Astrocyte of the cerebellum (primary cell): Measurements from ENCODE around the gene TTC8.

Experiments used
- DNase-seq: peaks from one replicate; pipeline ENCODE4 v3.0.0-alpha.2; 2011; ENCODE audit warnings: low read depth
- H3K4me3 ChIP-seq: 2 replicates; pipeline ENCODE4 v1.5.1; 2011; ENCODE audit warnings: mild to moderate bottlenecking, low read depth, low read length, moderate library complexity
- CTCF ChIP-seq: IDR thresholded peaks from 2 replicates; pipeline ENCODE4 v1.5.1; 2012; ENCODE audit warnings: low read length, low read depth, moderate library complexity, mild to moderate bottlenecking; ENCODE audit errors: missing control alignments
- in situ Hi-C: cut with HindIII; loops from 2 replicates; pipeline ENCODE4 v1.10.0; 2017; ENCODE audit warnings: low sequenced_read_pairs

TTC8 gene

GRCh38 chr14:88919502-88919901 lies 95.1 kb downstream of the TTC8 start:
- DNase-seq: no peak
- no peak for TF ChIP-seq CTCF
- no peak overlapping the region for H3K4me3 ChIP-seq
- in situ Hi-C loops: no loop called here
